GM12878 (cell line): ENCODE measurements around the gene PAPSS2. TPM values are rescaled to one million over a fixed set of nuclear protein-coding genes. Genes with fewer than 3 reads are reported as not detected.

Experiments
- ATAC-seq: fragments of 200-7000 bp; cut with Tn5 transposase; 3 replicates; pipeline ENCODE4 v1.9.1; 2020; ENCODE audit warnings: mild to moderate bottlenecking, moderate library complexity
- BruUV-seq: library from RNA; stranded (reverse); fragments of 400-500 nt; replicated peaks from 2 replicates; lab custom pipeline; 2021; lab: Mats Ljungman, UMichigan
- CTCF ChIA-PET: fragments of 300-600 bp; sonication (Branson Sonifier 250); formaldehyde crosslinking; extraction: SDS; loops from one replicate; lab custom pipeline; 2021; ENCODE audit warnings: inconsistent platforms; lab: Yijun Ruan, JAX
- POLR2A ChIA-PET: fragments of 350-600 bp; formaldehyde crosslinking; extraction: SDS; loops from one replicate; lab custom pipeline; 2021; ENCODE audit warnings: inconsistent platforms; lab: Charles Lee
- RAD21 ChIA-PET: fragments of 300-600 bp; sonication (Branson Sonifier 250); formaldehyde crosslinking; loops from one replicate; lab custom pipeline; 2023; ENCODE audit warnings: antibody characterized with exemption; ENCODE audit not compliant: unreplicated experiment; lab: Charles Lee
- SMC1A ChIA-PET: fragments of 300-600 bp; sonication (Branson Sonifier 250); formaldehyde crosslinking; loops from one replicate; lab custom pipeline; 2023; ENCODE audit not compliant: unreplicated experiment, uncharacterized antibody; lab: Charles Lee
- DNase-seq: peaks from one replicate; pipeline ENCODE4 v3.0.0-alpha.2; 2011; ENCODE audit warnings: low read depth, low spot score
- FAIRE-seq: peaks from 3 replicates; lab custom pipeline; 2011; peaks lifted over from hg19 to GRCh38; lab: Jason Lieb, UNC
- H2AFZ ChIP-seq: 2 replicates; pipeline ENCODE4 v1.6.0; 2011; ENCODE audit warnings: low read depth, low read length, control low read depth; ENCODE audit not compliant: control insufficient read depth
- H3K27ac ChIP-seq: 2 replicates; pipeline ENCODE4 v1.5.1; 2011; ENCODE audit warnings: control low read depth; ENCODE audit not compliant: control insufficient read depth, insufficient read depth
- H3K27me3 ChIP-seq, 2 experiments: replicated peaks in 1 of 2; 2 replicates each; pipeline versions ENCODE4 v1.6.0 to v1.6.1; 2011; ENCODE audit warnings: low read length in 1 of 2; ENCODE audit not compliant: control insufficient read depth in 2 of 2, insufficient read depth in 2 of 2
- H3K36me3 ChIP-seq, 2 experiments: 2 replicates each; pipeline ENCODE4 v1.5.1; 2011; ENCODE audit warnings: low read length in 1 of 2; ENCODE audit not compliant: control insufficient read depth in 2 of 2, insufficient read depth in 2 of 2
- H3K4me1 ChIP-seq: 2 replicates; pipeline ENCODE4 v1.6.1; 2011; ENCODE audit warnings: mild to moderate bottlenecking, low read length, moderate library complexity, mixed read lengths; ENCODE audit not compliant: control insufficient read depth, insufficient read depth
- H3K4me2 ChIP-seq: 2 replicates; pipeline ENCODE4 v1.6.0; 2011; ENCODE audit warnings: control low read depth; ENCODE audit not compliant: control insufficient read depth, insufficient read depth
- H3K4me3 ChIP-seq: fragments of 200-600 bp; sonication (generic); 2 replicates; pipeline ENCODE4 v1.5.1; 2016
- H3K79me2 ChIP-seq: 2 replicates; pipeline ENCODE4 v1.6.0; 2011; ENCODE audit warnings: low read length; ENCODE audit not compliant: control insufficient read depth, insufficient read depth
- H3K9ac ChIP-seq: 2 replicates; pipeline ENCODE4 v1.8.0; 2011; ENCODE audit warnings: low read length, control low read depth, mixed read lengths; ENCODE audit not compliant: control insufficient read depth, insufficient read depth
- H3K9me3 ChIP-seq: replicated peaks from 3 replicates; pipeline ENCODE4 v1.5.1; 2011; ENCODE audit warnings: mild to moderate bottlenecking, low read length; ENCODE audit not compliant: control insufficient read depth, insufficient read depth
- H4K20me1 ChIP-seq: 2 replicates; pipeline ENCODE4 v1.6.0; 2011; ENCODE audit not compliant: control insufficient read depth, insufficient read depth
- E4F1 ChIP-seq: fragments of 450-650 bp; IDR thresholded peaks from 2 replicates; pipeline ENCODE4 v1.6.1; 2018; ENCODE audit warnings: borderline replicate concordance, mild to moderate bottlenecking; ENCODE audit not compliant: partially characterized antibody
- ZNF384 ChIP-seq: IDR thresholded peaks from 2 replicates; pipeline ENCODE4 v1.6.1; 2012; ENCODE audit warnings: low read depth, mild to moderate bottlenecking, low read length, improper control_type of control experiment, borderline replicate concordance
- in situ Hi-C: fragments of 300-500 bp; cut with MboI; formaldehyde crosslinking; loops from 9 replicates; pipeline ENCODE4 v1.14.3; 2018; ENCODE audit warnings: mixed read lengths
- intact Hi-C: fragments of 100-400 bp; cut with micrococcal nuclease; formaldehyde crosslinking; loops from one replicate; pipeline ENCODE4 v1.14.2; 2022; ENCODE audit not compliant: unreplicated experiment
- polyA plus RNA-seq, 11 experiments: library from polyadenylated mRNA; depleted of rRNA in 4 of 11; unstranded in 6 of 11; stranded (reverse) in 5 of 11; fragments of >200 nt; fragmentation: Nextera tagmentation in 4 of 11; fragmentation: Illumina TruSeq in 1 of 11; extraction: Ambion mirVana in 4 of 11; extraction: Trizol in 1 of 11; gene quantifications; 1 replicate in 1 of 11; 2 replicates in 10 of 11; pipeline versions ENCODE4 v1.2.1 to v1.2.3, GENCODE V29; 2011 to 2016; ENCODE audit warnings: inconsistent platforms in 2 of 11, missing spikeins in 2 of 11, low read depth in 1 of 11
- total RNA-seq, 4 experiments: library from RNA; depleted of rRNA in 3 of 4; stranded (reverse); fragments of >200 nt in 3 of 4; fragmentation: Illumina TruSeq in 1 of 4; extraction: Trizol in 1 of 4; gene quantifications; 2 replicates each; pipeline versions ENCODE4 v1.2.1 to v1.2.3, GENCODE V29; 2013 to 2021

Gene PAPSS2
- total and polyA plus RNA-seq, 10 of the 15 experiments (the other 5 are each of a cell fraction or from before 2014, with no cell fraction given): 0.15 to 2.1 (median 0.37) TPM

- TF ChIP-seq E4F1: no peak
Observed at GRCh38 chr10:87669752-87670151, 10.1 kb downstream of the PAPSS2 start (continued).

GRCh38 chr10:87670586-87670985, 10.9 kb downstream of the PAPSS2 start:
- in situ Hi-C loops: no loop called here
- no peak for DNase-seq
- no peak overlapping the region for H3K4me2 ChIP-seq
- no peak for TF ChIP-seq ZNF384
- TF ChIP-seq, all 136 proteins: peak for 0
- CTCF ChIA-PET: no interaction called here
- no peak for ATAC-seq
- H3K4me1 ChIP-seq: no peaks in the 10 kb centered on the region
- H2AFZ ChIP-seq: no peak overlapping the region
- no peaks in the 10 kb centered on the region for H3K36me3 ChIP-seq
- SMC1A ChIA-PET: no interaction called here
- no peak overlapping the region for H3K4me3 ChIP-seq
- H3K27ac ChIP-seq: no peak overlapping the region
- no peaks in the 10 kb centered on the region for H3K9me3 ChIP-seq
- POLR2A ChIA-PET: no interaction called here
- no peaks in the 10 kb centered on the region for H3K27me3 ChIP-seq
- no TSS peak for BruUV-seq
- no peak for FAIRE-seq
- no peak overlapping the region for H3K9ac ChIP-seq
- intact Hi-C loops: no loop called here
- H4K20me1 ChIP-seq: no peaks in the 10 kb centered on the region
- RAD21 ChIA-PET: no interaction called here
- no peaks in the 10 kb centered on the region for H3K79me2 ChIP-seq
